HG03457 (cell line): Measurements from ENCODE around the gene TFF3.

Experiments
- ATAC-seq: cut with Tn5 transposase; IDR thresholded peaks from one replicate; pipeline ENCODE4 v1.9.1; 2021; ENCODE audit warnings: moderate number of reproducible peaks; ENCODE audit not compliant: unreplicated experiment

Gene TFF3

GRCh38 chr21:42272984-42273600 is 42.1 kb downstream of the TFF3 start:
- ATAC-seq, result no peak

GRCh38 chr21:42272109-42272962 is 42.9 kb downstream of the TFF3 start:
- no peak for ATAC-seq

GRCh38 chr21:42271065-42271464 is 44.1 kb downstream of the TFF3 start:
- no peak for ATAC-seq

- no peak for ATAC-seq
Measured at GRCh38 chr21:42269386-42269785, 45.8 kb downstream of the TFF3 start.

GRCh38 chr21:42266971-42267556 is 48.1 kb downstream of the TFF3 start:
- no peak for ATAC-seq

- no peak for ATAC-seq
Measured at GRCh38 chr21:42265231-42265812, 49.9 kb downstream of the TFF3 start.

DNA sequence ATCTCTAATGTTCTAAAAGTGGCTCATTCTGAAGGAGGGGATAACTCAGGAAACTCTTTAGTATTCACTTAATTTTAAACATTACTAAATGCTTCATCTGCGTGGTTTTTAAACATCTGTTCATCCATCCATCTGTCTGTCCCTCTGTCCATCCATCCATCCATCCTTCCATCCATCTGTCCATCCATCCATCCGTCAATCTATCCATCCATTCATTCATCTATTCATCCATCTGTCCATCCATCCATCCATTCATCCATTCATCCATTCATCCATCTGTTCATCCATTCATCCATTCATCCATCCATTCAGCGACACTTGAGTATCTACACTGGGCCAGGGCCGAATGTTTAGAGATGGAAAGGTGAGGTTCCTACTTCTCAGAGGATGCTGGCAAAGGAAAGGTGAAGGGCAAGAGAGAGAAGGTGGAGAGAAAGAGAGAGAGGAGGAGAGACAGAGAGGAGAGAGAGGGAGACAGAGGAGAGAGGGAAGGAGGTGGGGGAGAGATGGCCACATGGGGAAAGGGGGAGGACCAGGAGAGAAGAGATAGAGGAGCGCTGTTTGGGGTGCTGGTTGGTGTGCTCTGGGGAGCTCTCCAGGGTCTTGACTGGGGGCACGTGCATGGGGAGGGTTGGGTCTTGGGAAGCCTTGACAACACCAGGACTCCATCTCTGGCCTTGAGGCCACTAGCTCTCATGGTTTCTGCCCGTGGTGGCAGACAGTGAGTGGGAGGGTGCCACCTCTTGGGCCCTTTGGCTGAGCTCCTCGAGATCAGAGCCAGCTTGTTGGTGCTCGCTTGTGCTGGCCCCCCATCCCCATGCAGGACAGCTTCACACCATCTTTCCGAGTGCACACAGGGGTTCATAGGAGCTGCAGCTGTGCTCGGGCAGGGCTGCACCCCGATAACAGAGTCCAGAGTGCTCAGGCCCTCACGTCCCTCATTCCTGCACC is 50.7 kb downstream of the TFF3 start:
- ATAC-seq, result no peak

DNA sequence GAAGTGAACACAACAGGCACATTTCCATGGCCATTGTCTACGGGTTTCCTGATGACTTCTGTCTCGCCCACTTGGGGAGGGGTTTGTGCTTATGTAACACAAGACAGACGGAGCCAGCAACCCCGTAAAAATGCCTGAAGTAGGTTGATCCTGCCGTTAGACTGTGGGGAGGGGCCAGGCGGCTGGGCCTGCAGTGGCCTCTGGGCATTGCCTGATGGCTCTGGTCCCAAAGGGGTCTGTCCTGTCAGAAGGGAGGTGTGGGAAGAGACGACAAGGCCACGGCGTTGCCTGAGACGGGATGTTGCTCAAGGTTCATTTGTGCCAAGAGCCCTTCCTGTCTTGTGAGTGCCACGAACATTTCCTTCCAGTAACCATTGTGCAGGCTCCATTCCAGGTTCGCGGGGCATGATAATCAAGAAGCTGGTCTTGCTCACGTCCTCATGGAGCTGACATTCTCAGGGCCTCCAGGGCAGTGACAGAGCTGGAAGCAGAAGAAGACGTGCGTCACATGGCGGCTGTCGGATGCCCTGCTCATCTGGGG is 51.5 kb downstream of the TFF3 start:
- ATAC-seq, result no peak

GRCh38 chr21:42262831-42263231 is 52.4 kb downstream of the TFF3 start:
- ATAC-seq, result no peak

GRCh38 chr21:42261829-42262200 is 53.4 kb downstream of the TFF3 start:
- no peak for ATAC-seq
